K562 (cell line): ENCODE results near the gene LPGAT1. TPM values are rescaled to one million over a fixed set of nuclear protein-coding genes. Genes with fewer than 3 reads are reported as not detected.
A peak's percentile ranks its signal among the peaks of the same experiment; 100 is the strongest.

ENCODE experiments used
- BRD9 ChIP-seq: fragments of 450-650 bp; IDR thresholded peaks from 2 replicates; pipeline ENCODE4 v1.6.1; 2018; ENCODE audit warnings: low read depth; ENCODE audit not compliant: partially characterized antibody
- CEBPB ChIP-seq: fragments of 450-650 bp; IDR thresholded peaks from 2 replicates; pipeline ENCODE4 v1.6.1; 2016; ENCODE audit warnings: missing genetic modification characterization, missing compliant biosample characterization
- CREB1 ChIP-seq, 2 experiments: sonication (generic) in 1 of 2; formaldehyde crosslinking in 1 of 2; IDR thresholded peaks; 2 replicates each; pipeline versions ENCODE4 v1.6.1 to v1.8.0; 2012 to 2022; ENCODE audit warnings: inconsistent platforms in 1 of 2, mild to moderate bottlenecking in 1 of 2, missing genetic modification reagents in 1 of 2, moderate library complexity in 1 of 2
- DACH1 ChIP-seq: fragments of 450-650 bp; IDR thresholded peaks from 2 replicates; pipeline ENCODE4 v1.6.1; 2018; ENCODE audit not compliant: partially characterized antibody
- ELF1 ChIP-seq: fragments of 200-800 bp; sonication (Bioruptor generic); IDR thresholded peaks from 2 replicates; pipeline ENCODE4 v1.6.1; 2016; ENCODE audit warnings: missing genetic modification characterization, missing compliant biosample characterization
- ERF ChIP-seq: fragments of 450-650 bp; formaldehyde crosslinking; IDR thresholded peaks from 2 replicates; pipeline ENCODE4 v1.4.0; 2020; ENCODE audit warnings: mild to moderate bottlenecking, mixed read lengths
- GABPA ChIP-seq: fragments of 200-800 bp; sonication (Bioruptor generic); conservative IDR thresholded peaks from 2 replicates; pipeline ENCODE4 v1.6.1; 2016; ENCODE audit warnings: low read depth, missing genetic modification characterization, missing compliant biosample characterization
- GATAD2B ChIP-seq: fragments of 450-650 bp; IDR thresholded peaks from 2 replicates; pipeline ENCODE4 v1.6.1; 2017; ENCODE audit warnings: mild to moderate bottlenecking, borderline replicate concordance
- MIER1 ChIP-seq: fragments of 450-650 bp; IDR thresholded peaks from 2 replicates; pipeline ENCODE4 v1.6.1; 2016; ENCODE audit warnings: antibody characterized with exemption, mild to moderate bottlenecking, low read depth
- NCOA2 ChIP-seq, 2 experiments: fragments of 450-650 bp; IDR thresholded peaks; 2 replicates each; pipeline ENCODE4 v1.6.1; 2018; ENCODE audit warnings: mild to moderate bottlenecking in 2 of 2, moderate library complexity in 1 of 2; ENCODE audit not compliant: partially characterized antibody in 2 of 2
- NFIC ChIP-seq: fragments of 450-650 bp; IDR thresholded peaks from 2 replicates; pipeline ENCODE4 v1.6.1; 2017; ENCODE audit warnings: mild to moderate bottlenecking, inconsistent platforms
- PPARD ChIP-seq: fragments of 250-450 bp; sonication (Bioruptor Pico); IDR thresholded peaks from 2 replicates; pipeline ENCODE4 v1.8.0; 2022; ENCODE audit warnings: inconsistent platforms, mild to moderate bottlenecking, moderate library complexity
- PTTG1 ChIP-seq: fragments of 450-650 bp; IDR thresholded peaks from 2 replicates; pipeline ENCODE4 v1.6.1; 2016; ENCODE audit warnings: low read depth, mild to moderate bottlenecking, missing genetic modification characterization, missing compliant biosample characterization
- RB1 ChIP-seq: fragments of 450-650 bp; IDR thresholded peaks from 2 replicates; pipeline ENCODE4 v1.6.1; 2017; ENCODE audit warnings: low read depth, mild to moderate bottlenecking
- RBM34 ChIP-seq: fragments of 200-400 bp; formaldehyde crosslinking; IDR thresholded peaks from 2 replicates; pipeline ENCODE4 v1.6.1; 2018; ENCODE audit warnings: low read length, borderline replicate concordance; ENCODE audit not compliant: insufficient read depth
- THRAP3 ChIP-seq: fragments of 450-650 bp; IDR thresholded peaks from 2 replicates; pipeline ENCODE4 v1.6.1; 2016; ENCODE audit warnings: mild to moderate bottlenecking, inconsistent platforms, borderline replicate concordance
- ZEB2 ChIP-seq: fragments of 450-650 bp; IDR thresholded peaks from 2 replicates; pipeline ENCODE4 v1.6.1; 2016
- ZNF3 ChIP-seq: fragments of 250-450 bp; sonication (Bioruptor Pico); IDR thresholded peaks from 2 replicates; pipeline ENCODE4 v1.5.0; 2021; ENCODE audit warnings: mild to moderate bottlenecking, moderate library complexity
- ZNF431 ChIP-seq: sonication (generic); formaldehyde crosslinking; IDR thresholded peaks from 2 replicates; pipeline ENCODE4 v1.8.0; 2022; ENCODE audit warnings: mild to moderate bottlenecking, missing genetic modification reagents
- ZNF507 ChIP-seq: conservative IDR thresholded peaks from 2 replicates; pipeline ENCODE4 v1.6.1; 2017; ENCODE audit warnings: missing genetic modification characterization, missing compliant biosample characterization
- ZNF589 ChIP-seq: fragments of 200-800 bp; sonication (Bioruptor generic); IDR thresholded peaks from 2 replicates; pipeline ENCODE4 v1.6.1; 2016; ENCODE audit warnings: low read depth, missing genetic modification characterization, missing compliant biosample characterization
- ZNF707 ChIP-seq: fragments of 250-450 bp; sonication (Bioruptor Pico); conservative IDR thresholded peaks from 2 replicates; pipeline ENCODE4 v1.8.0; 2022; ENCODE audit warnings: inconsistent platforms, mild to moderate bottlenecking, moderate library complexity
- ZNF77 ChIP-seq: fragments of 250-450 bp; sonication (Bioruptor Pico); IDR thresholded peaks from 2 replicates; pipeline ENCODE4 v1.5.0; 2020
- polyA plus RNA-seq, 8 experiments: library from polyadenylated mRNA; depleted of rRNA in 4 of 8; stranded (reverse) in 5 of 8; unstranded in 3 of 8; fragments of >200 nt; fragmentation: Nextera tagmentation in 2 of 8; fragmentation: Illumina TruSeq in 1 of 8; extraction: Ambion mirVana in 2 of 8; extraction: Trizol in 1 of 8; gene quantifications; 2 replicates each; pipeline versions ENCODE4 v1.2.1 to v1.2.3, GENCODE V29; 2011 to 2014; ENCODE audit warnings: inconsistent platforms in 1 of 8, missing spikeins in 1 of 8
- total RNA-seq, 7 experiments: library from RNA; depleted of rRNA in 6 of 7; stranded (reverse); fragments of >200 nt in 6 of 7; fragmentation: Illumina TruSeq in 2 of 7; extraction: Trizol in 2 of 7; gene quantifications; 2 replicates each; pipeline versions ENCODE4 v1.2.1 to v1.2.3, GENCODE V29; 2011 to 2021; ENCODE audit warnings: low replicate concordance in 1 of 7
- TF ChIP-seq, protein P1 (sequence below), 2 experiments: IDR thresholded peaks in 1 of 2; conservative IDR thresholded peaks in 1 of 2; 2 replicates each; pipeline ENCODE4 v1.6.1; 2016; ENCODE audit warnings: low read depth in 2 of 2, mild to moderate bottlenecking in 1 of 2, missing compliant biosample characterization in 1 of 2, missing genetic modification characterization in 1 of 2, moderate library complexity in 1 of 2
- TF ChIP-seq, protein P2 (sequence below): fragments of 450-650 bp; conservative IDR thresholded peaks from 2 replicates; pipeline ENCODE4 v1.6.1; 2016; ENCODE audit warnings: missing genetic modification characterization, low read depth, mild to moderate bottlenecking, missing compliant biosample characterization, moderate library complexity
- TF ChIP-seq, protein P3 (sequence below): fragments of 450-650 bp; IDR thresholded peaks from 2 replicates; pipeline ENCODE4 v1.6.1; 2018; ENCODE audit warnings: mild to moderate bottlenecking, low read depth; ENCODE audit not compliant: partially characterized antibody

LPGAT1 gene
- total and polyA plus RNA-seq, 9 of the 15 experiments (the other 6 are each of a cell fraction or from before 2014, with no cell fraction given): 5.7 to 31.4 (median 16.3) TPM

DNA sequence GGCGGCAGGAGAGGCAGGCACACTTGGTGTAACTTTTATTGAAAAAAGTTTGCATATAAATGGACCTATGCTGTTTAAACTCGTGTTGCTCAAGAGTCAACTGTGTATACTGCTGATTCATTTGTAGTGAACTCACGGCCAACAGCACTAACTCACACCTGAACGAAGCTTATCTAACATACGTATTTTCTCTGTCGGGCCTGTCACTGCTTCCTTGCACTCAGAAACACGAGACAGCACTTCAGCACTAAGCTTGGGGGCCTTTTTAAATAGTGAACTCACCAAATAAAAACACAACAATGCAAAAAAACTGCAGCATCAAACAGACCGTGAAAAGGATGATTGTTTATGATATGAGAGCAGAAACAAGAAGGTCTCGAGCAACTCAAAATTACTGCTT lies 96.2 kb downstream of the LPGAT1 start (continued):
- TF ChIP-seq THRAP3 (no peak), NCOA2 (IDR thresholded peaks at IDR 0.05; ENCODE audit: partially characterized antibody in 2 of 2) (no peak), ZNF507 (tag) (no peak), DACH1 (no peak), PTTG1 (no peak), PPARD (CRISPR knock-in tag) (no peak), ZNF707 (CRISPR knock-in tag) (no peak), ZEB2 (peak; percentile 43; the same call in 1 of the 2 replicates), MIER1 (no peak), ZNF3 (no peak), ERF (CRISPR knock-in tag) (no peak), CREB1 (IDR thresholded peaks at IDR 0.05) (no peak), CREB1 (CRISPR knock-in tag; IDR thresholded peaks at IDR 0.05) (no peak), ELF1 (no peak; the same call in 1 of the 2 replicates), RBM34 (no peak), GATAD2B (no peak), GABPA (tag) (no peak), CEBPB (peak; percentile 88), NFIC (no peak), ZNF77 (CRISPR knock-in tag) (no peak), ZNF431 (CRISPR knock-in tag) (no peak), BRD9 (no peak), RB1 (no peak), ZNF589 (no peak)
- TF ChIP-seq, protein P1, sequence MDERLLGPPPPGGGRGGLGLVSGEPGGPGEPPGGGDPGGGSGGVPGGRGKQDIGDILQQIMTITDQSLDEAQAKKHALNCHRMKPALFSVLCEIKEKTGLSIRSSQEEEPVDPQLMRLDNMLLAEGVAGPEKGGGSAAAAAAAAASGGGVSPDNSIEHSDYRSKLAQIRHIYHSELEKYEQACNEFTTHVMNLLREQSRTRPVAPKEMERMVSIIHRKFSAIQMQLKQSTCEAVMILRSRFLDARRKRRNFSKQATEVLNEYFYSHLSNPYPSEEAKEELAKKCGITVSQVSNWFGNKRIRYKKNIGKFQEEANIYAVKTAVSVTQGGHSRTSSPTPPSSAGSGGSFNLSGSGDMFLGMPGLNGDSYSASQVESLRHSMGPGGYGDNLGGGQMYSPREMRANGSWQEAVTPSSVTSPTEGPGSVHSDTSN (CRISPR knock-in tag; IDR thresholded peaks at IDR 0.05; ENCODE audit: low read depth): no peak
- TF ChIP-seq, protein P1 (tag; conservative IDR thresholded peaks at IDR 0.05; ENCODE audit: low read depth): peak; percentile 40; the same call in 1 of the 2 replicates
- TF ChIP-seq, protein P2, sequence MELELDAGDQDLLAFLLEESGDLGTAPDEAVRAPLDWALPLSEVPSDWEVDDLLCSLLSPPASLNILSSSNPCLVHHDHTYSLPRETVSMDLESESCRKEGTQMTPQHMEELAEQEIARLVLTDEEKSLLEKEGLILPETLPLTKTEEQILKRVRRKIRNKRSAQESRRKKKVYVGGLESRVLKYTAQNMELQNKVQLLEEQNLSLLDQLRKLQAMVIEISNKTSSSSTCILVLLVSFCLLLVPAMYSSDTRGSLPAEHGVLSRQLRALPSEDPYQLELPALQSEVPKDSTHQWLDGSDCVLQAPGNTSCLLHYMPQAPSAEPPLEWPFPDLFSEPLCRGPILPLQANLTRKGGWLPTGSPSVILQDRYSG (tag): no peak
- TF ChIP-seq, protein P3, sequence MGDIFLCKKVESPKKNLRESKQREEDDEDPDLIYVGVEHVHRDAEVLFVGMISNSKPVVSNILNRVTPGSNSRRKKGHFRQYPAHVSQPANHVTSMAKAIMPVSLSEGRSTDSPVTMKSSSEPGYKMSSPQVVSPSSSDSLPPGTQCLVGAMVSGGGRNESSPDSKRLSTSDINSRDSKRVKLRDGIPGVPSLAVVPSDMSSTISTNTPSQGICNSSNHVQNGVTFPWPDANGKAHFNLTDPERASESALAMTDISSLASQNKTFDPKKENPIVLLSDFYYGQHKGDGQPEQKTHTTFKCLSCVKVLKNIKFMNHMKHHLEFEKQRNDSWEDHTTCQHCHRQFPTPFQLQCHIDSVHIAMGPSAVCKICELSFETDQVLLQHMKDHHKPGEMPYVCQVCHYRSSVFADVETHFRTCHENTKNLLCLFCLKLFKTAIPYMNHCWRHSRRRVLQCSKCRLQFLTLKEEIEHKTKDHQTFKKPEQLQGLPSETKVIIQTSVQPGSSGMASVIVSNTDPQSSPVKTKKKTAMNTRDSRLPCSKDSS: no peak
